ENCODE measurements around the gene ST6GALNAC1.
"Not testable (repeated sequence)": the region's sequence is repeated elsewhere in the genome, so short reads cannot be mapped to it uniquely, and the experiment has no call there.

GRCh38 chr17:76636486-76637206 is 6.9 kb downstream of the ST6GALNAC1 start:
- TF ChIP-seq EZH2 (IDR thresholded peaks at IDR 0.05); ZBTB33 (IDR thresholded peaks at IDR 0.05; ENCODE audit: extremely low read depth, insufficient replicate concordance, low read length); CTCF (IDR thresholded peaks at IDR 0.05 in 2 of 3, conservative IDR thresholded peaks at IDR 0.05 in 1 of 3; ENCODE audit: borderline replicate concordance in 1 of 3, insufficient read depth in 1 of 3, low read depth in 2 of 3, low read length in 2 of 3); POLR2AphosphoS5 (IDR thresholded peaks at IDR 0.05; ENCODE audit: low read depth, low read length); CEBPB (IDR thresholded peaks at IDR 0.05; ENCODE audit: low read depth); EZH2phosphoT487 (IDR thresholded peaks at IDR 0.05; ENCODE audit: borderline replicate concordance); EGR1 (IDR thresholded peaks at IDR 0.05; ENCODE audit: low read depth); REST (IDR thresholded peaks at IDR 0.05; ENCODE audit: low read depth); JUND (IDR thresholded peaks at IDR 0.05); ZNF274 (IDR thresholded peaks at IDR 0.05; ENCODE audit: low read depth, low read length); TCF7L2 (IDR thresholded peaks at IDR 0.05; ENCODE audit: borderline replicate concordance, extremely low read depth, insufficient read depth, insufficient read length); MAX (IDR thresholded peaks at IDR 0.05); POLR2A (IDR thresholded peaks at IDR 0.05; ENCODE audit: borderline replicate concordance, extremely low read depth, insufficient read depth, insufficient read length): not testable (repeated sequence)

Measured in HCT116 (cell line).